HG02678 (cell line): ENCODE measurements around the gene ASCC1.

Experiments
- ATAC-seq: cut with Tn5 transposase; IDR thresholded peaks from one replicate; pipeline ENCODE4 v1.9.1; 2021; ENCODE audit warnings: mild to moderate bottlenecking, moderate library complexity; ENCODE audit not compliant: unreplicated experiment

Gene ASCC1

DNA sequence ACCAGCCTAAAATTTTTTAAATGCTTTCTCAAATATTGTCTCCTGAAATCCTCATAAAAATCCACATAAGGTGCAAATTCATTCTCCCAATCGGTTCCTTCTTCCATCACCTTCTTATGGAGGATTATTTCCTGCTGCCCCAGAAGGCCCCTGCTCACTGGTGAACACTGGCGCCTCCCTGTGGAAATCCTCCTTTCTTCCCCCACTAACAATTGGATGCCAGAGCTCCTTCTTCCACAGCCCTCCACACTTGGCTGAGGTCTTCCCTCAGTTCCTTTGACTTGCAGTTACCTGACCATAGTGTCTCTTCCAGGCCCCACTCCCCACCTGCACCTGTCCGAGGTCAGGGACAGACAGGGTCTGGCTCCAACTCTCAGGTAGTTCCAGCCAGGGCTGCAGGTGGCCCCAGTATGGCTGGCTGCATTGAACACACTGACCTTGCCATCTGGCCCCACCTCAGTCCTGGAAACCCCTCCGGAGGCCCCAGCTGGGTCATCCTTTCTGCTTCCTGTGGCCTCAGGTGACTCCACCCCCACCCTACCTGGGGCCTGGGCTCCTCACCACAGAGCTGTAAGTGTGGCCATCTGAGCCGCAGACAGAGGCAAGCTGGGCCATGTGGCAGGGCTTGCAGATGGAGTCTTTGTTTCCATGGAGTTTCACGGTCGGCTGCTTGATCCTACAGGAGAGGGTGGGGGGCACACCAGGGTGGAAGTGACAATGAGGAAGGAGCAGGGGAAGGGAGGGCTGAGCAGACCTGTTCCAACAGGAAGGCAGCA is 146.1 kb downstream of the ASCC1 start:
- ATAC-seq, result no peak

DNA sequence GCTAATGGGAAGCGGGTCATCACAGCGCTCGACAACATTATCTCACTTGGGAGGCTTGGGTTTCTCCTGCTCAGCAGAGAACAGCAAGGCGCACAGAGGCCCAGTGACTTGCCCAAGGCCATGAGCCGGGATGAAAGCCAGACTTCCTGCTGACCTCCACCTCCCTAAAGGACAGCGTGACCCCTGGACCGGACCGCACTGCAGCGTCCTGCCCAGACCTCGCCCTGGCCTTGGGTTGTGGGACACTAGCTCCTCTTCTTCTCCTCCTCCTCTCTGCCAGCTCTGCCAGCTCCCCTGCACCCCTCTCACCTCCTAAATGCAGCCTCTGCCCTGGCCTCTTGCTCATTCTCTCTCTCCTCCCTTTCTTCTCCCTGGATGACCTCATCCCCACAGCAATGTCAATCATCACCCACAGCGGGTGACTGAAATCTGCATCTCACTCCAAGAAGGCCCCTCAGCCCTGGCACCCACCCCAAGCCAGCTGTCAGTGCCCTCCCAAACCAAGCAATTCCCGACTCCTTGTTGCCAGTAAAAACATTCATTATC is 147.1 kb downstream of the ASCC1 start:
- no peak for ATAC-seq

GRCh38 chr10:72068126-72068765 is 147.8 kb downstream of the ASCC1 start:
- no peak for ATAC-seq

- ATAC-seq, result no peak
Observed at GRCh38 chr10:72067463-72068125, 148.5 kb downstream of the ASCC1 start.

DNA sequence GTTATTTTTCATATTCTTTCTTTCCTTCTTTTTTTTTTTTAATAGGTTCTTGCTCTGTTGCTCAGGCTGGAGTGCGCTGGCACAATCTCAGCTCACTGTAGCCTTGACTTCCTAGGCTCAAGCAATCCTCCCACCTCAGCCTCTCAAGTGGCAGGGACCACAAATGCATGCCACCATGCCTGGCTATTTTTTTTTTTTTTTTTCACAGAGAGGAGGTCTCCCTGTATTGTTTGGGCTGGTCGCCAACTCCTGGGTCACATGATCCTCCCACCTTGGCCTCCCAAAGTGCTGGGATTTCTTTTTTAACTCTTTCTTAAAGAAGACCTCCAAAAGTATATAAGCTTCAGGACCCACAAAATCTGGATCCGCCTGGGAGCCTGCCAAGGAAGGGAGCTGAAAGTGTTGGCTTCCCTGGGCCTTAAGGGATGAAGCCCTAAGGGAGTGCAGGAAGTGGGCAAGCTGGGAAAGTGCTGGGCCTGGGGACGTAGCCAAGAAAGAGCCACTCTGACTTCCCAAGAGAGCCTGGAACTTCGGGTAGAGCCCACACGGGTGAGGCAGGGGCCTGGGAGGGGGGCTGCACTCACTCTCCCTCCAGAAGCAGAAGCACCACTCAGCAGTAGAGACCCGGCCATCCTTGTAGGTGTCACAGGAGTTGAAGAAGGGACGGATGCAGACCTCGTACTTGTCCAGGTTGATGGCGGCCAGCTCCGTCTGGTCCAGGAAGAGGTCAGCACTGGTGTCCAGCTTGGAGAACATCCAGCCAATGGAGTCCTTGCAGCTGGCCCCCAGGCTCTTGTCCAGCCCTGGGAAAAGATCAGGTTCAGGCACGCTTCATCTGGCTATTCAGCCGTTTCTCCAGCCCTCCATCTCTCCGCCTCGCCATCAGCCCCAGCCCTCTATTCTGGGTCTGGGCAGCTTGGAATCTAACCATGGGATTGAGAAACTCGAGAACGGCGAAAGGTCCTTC is 149.5 kb downstream of the ASCC1 start:
- ATAC-seq, result no peak

- ATAC-seq, result no peak
Observed at GRCh38 chr10:72065439-72066025, 150.5 kb downstream of the ASCC1 start.

DNA sequence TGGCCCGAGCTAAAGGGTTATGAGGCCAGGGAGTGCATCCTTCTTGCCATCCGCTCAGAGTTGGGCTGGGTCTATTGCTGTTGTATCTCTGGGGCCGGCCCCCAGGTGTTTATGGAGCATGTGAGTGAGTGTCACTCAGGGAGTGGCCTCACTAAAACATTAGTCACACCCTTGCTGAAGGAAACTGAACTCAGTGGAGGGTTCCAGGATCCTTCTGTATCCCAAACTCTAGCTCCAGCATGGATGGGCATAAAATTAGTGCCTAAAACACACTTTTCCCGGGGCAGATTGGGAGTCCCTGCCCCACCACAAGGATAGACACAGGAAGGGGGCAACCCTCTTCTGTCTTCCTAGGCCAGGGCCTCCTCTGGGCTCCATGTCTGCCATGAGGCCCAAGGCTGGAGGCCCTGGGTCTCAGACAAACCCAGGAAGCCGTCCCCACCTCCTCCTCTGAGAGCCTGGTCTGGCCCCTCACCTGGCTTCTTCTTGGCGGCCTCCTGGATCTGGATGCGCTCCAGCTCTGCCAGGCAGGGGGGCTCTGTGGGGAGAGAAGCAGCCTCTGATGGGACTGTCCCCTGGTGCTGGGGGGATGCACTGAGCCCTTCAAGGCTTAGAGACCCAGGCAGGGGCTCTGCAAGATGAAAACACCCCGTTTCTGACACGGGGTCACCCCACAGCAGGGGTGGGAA is 152.2 kb downstream of the ASCC1 start:
- no peak for ATAC-seq

GRCh38 chr10:72062832-72063702 is 153.0 kb downstream of the ASCC1 start:
- no peak for ATAC-seq

GRCh38 chr10:72062382-72062781 is 153.7 kb downstream of the ASCC1 start:
- no peak for ATAC-seq

DNA sequence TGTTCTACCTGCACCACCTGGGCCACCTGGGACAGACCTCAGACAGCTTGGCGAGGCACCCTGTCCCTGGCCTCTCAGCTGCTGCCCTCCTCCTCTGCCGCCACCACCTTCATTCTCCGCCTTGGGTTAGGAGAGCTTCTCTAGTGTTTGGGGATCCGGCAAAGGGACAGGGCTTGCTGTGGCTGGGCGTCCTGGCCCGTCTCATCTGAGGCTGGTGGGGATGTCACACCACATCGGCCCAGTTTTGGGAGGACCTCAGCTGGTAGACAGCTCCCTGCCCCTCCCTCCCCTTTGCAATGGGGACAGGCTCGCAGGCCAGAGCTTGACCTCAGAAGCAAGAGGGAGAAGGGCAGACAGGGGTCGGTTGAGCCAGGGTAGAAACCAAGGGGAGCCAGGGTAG is 154.1 kb downstream of the ASCC1 start:
- no peak for ATAC-seq

- ATAC-seq, result no peak
Observed at GRCh38 chr10:72061491-72061890, 154.6 kb downstream of the ASCC1 start.

- ATAC-seq, result no peak
Observed at GRCh38 chr10:72059843-72060822, 155.9 kb downstream of the ASCC1 start.

DNA sequence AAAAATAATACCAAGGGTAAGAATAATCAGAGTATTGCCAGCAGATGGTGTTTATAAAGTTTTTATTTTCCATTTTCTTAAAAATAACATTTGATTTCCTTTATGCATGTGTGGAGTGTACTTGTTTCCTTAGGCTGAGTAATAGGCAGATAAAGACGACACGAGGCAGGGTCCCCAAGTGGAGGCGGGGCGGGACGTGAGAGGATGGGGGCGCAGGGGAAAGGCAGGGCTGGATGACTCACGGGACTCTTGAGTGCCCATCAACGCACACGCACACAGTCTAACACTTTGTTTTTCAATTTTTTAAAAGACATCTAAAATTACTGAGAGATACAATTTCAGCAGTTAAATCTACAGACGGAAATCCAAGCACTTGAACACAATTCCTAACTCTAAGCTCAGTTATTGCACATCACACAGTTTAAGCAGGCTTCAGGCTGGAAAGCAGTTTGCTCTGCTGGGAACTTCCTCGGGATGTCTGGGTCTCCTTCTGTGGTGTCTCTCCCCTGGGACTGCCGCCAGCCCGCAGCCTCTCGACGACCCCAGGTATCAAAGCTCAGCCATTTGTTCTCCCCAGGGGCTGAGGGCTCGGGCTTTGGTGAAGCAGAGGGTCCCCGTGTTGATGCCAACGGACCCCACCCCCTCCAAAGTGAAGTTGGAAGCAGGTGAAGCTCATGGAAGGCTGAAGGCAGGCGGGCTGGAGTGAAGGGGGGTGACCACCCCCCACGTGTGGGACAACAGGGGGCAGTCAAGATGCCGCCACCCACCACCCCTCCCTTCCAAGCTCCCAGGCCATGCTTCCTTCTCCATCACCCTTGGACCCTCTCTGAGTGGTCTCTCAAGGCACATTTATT is 156.9 kb downstream of the ASCC1 start:
- ATAC-seq, result no peak

DNA sequence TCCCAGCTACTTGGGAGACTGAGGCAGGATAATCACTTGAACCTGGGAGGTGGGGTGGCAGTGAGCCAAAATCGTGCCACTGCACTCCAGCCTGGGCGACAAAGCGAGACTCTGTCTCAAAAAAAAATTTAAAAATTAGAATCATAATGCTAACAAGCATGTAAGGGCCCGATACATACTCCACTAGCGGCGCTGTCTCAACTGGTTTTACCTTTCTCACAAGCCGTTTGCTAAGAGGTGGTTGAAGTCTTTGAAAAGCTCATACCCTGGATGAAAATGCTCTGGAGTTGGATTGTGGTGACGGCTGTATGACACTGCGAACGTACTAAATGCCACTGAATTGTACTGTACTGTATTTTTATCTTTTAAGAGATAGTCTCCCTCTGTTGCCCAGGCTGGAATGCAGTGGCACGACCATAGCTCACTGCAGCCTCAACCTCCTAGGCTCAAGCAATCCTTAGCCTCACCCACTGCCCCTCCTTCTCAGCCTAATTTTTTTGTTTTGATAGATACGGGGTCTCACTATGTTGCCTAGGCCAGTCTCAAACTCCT is 157.7 kb downstream of the ASCC1 start:
- ATAC-seq, result no peak

DNA sequence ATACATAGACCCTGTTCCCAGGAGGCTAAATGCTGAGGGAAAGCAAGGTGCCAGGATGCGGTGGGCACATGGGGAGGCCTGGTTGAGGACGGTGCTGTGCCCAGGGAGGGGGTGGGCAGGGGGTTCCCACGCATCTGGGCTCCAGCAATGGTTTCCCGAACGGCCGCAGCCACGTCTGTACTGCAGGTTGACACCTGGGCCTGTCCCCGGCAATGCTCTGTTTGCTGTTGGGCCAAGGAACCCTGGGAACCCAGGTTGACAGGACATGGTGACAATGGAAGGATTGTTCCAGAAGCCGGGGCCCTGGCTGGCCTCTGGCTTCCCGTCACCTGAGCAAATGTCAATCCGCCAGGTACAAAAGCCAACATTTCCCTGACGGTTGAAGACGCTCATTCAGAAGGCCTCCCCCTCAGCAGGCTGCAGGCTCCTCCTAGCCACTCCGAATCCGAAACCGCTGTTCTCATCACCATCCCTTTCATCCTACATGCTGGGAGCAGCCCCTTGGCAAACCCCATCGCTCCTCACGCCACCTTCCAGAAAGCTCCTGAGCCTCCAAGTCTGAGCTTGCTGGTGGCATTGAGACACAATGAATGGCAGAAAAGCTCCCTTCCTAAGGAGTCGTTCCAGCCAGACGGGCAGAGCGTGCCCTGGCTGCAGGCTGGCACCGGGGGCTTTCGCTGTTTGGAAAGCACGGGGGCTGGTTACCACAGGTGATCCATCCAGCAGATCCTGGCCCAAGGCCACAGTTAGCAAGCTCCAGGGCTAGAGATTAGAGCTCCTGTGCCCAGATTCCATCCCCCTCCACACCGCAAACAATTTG is 158.9 kb downstream of the ASCC1 start:
- no peak for ATAC-seq
